Esophagus muscularis mucosa (tissue), 3 donors: Measurements from ENCODE around the gene ADAMTS10.

Experiments
- POLR2A ChIP-seq: fragments of 450-650 bp; IDR thresholded peaks from one replicate; pipeline ENCODE4 v1.6.1; 2017; ENCODE audit warnings: antibody characterized with exemption, moderate library complexity, mild to moderate bottlenecking, low read depth
- TF ChIP-seq, protein P1 (sequence below), 3 experiments: fragments of 200-600 bp in 2 of 3; fragments of 450-650 bp in 1 of 3; sonication (generic) in 2 of 3; IDR thresholded peaks; one replicate each; pipeline ENCODE4 v1.5.1; 2017 to 2019; ENCODE audit warnings: antibody characterized with exemption in 3 of 3, mild to moderate bottlenecking in 2 of 3, moderate library complexity in 1 of 3

DNA sequence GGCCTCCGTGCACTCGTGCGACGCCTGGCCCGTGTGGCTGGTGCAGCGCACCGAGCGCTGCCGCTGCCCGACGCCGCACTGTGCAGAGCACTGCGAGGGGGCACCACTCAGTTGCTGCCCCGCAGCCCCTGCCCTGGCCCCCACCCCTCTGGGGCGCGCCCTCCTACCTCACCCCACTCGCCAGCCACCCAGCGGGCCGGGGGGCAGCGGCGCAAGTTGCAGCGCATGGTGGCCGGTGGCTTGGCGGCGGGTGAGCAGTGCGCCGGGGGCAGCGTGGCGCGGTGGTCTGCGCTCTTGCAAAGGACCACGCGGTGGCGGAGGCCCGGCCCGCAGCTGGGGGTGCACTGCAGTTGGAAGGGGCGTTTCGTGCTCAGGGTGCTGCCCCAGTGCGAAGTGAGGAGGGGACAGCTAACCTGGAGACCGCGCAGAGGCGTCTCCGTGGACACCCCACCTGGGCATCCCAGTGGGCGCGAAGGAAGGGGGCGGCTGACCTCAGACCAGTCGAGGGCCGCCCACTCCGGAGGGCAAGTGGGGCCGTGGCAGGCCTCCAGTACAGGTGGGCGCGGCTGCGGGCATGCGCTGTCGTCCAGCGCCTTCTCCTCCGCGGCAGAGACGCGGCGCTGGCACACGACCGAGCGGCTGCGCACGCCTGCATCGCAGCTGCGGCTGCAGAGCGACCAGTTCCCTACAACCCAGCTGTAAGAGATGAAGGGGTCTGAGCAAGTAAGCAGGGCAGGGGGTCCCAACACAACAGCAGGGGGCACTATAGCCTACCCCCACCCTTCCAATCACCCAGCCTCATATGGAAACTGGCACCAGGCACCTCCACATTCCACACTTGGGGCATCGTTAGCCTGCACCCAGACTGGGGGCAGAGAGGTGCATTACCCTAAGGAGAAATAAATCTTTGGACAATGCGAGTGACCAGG is 25.3 kb downstream of the ADAMTS10 start:
- TF ChIP-seq, protein P1, sequence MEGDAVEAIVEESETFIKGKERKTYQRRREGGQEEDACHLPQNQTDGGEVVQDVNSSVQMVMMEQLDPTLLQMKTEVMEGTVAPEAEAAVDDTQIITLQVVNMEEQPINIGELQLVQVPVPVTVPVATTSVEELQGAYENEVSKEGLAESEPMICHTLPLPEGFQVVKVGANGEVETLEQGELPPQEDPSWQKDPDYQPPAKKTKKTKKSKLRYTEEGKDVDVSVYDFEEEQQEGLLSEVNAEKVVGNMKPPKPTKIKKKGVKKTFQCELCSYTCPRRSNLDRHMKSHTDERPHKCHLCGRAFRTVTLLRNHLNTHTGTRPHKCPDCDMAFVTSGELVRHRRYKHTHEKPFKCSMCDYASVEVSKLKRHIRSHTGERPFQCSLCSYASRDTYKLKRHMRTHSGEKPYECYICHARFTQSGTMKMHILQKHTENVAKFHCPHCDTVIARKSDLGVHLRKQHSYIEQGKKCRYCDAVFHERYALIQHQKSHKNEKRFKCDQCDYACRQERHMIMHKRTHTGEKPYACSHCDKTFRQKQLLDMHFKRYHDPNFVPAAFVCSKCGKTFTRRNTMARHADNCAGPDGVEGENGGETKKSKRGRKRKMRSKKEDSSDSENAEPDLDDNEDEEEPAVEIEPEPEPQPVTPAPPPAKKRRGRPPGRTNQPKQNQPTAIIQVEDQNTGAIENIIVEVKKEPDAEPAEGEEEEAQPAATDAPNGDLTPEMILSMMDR (IDR thresholded peaks at IDR 0.05): no peak
- no peak for TF ChIP-seq POLR2A
